GM12891 (cell line): ENCODE data around the gene TPCN2.

Experiments used
- POLR2A ChIP-seq: IDR thresholded peaks from 2 replicates; pipeline ENCODE4 v1.6.1; 2011; ENCODE audit warnings: low read depth, low read length, control low read depth
- POLR2AphosphoS5 ChIP-seq: IDR thresholded peaks from 2 replicates; pipeline ENCODE4 v1.6.1; 2011; ENCODE audit warnings: low read depth, low read length, control low read depth
- POU2F2 ChIP-seq: IDR thresholded peaks from 2 replicates; pipeline ENCODE4 v1.6.1; 2011; ENCODE audit warnings: low read depth, mild to moderate bottlenecking, control low read depth, low read length, moderate library complexity
- SPI1 ChIP-seq: IDR thresholded peaks from 2 replicates; pipeline ENCODE4 v1.6.1; 2011; ENCODE audit warnings: low read depth, low read length, control low read depth
- TAF1 ChIP-seq: IDR thresholded peaks from 2 replicates; pipeline ENCODE4 v1.6.1; 2011; ENCODE audit warnings: low read depth, low read length, control low read depth

DNA sequence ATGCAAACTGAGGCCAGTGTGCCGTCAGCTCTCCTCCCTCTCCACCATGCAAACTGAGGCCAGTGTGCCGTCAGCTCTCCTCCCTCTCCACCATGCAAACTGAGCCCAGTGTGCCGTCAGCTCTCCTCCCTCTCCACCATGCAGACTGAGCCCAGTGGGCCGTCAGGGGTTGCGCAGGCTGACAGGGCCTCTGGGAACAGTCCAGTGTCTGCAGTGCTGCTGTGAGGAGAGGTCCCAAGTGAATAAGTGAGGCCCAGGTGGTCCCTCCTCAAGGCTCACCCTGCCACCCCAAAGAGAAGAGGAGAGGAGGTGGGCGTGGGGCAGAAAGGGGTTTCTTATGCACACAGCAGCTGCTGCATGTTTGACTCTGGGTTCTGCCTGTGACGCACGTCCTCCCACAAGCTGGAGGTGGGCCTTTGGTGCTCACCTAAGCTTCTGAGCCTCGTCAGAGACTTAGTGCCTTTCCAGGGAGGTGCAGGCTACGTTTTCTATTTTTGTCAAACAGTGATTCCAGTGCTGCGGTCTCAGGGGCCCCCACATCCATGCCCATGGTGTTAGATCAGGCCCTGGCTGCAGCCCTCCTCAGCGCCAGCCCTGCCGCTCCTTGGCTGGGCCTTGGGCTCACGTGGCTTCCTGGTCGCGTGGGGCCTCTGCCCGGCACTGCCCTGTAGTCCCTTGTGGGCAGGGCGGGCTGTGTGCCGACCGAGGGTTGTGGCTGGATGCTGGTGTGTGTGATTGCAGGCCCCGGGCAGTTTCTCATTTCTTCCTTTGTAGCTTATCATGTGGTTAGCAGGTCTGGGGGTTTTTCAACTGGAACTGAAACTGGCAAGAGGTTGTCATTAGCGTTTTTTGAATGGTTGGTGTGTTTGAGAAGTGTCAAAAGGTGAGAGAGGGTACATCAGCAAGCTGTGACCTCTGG, 7.1 kb downstream of the TPCN2 start:
- TF ChIP-seq TAF1 (no peak), POLR2A (no peak), POLR2AphosphoS5 (peak; percentile 23; the same call in 1 of the 2 replicates), POU2F2 (no peak), SPI1 (peak; percentile 97)
